CD14-positive monocyte (primary cell): ENCODE results near the gene C5orf47. TPM values are rescaled to one million over a fixed set of nuclear protein-coding genes. Genes with fewer than 3 reads are reported as not detected.
A peak's percentile ranks its signal among the peaks of the same experiment; 100 is the strongest.

ENCODE experiments used
- DNase-seq, 3 donors: peaks; one replicate each; pipeline ENCODE4 v3.0.0-alpha.2; 2011 to 2022
- H2AFZ ChIP-seq: 2 replicates; pipeline ENCODE4 v1.6.0; 2012; ENCODE audit warnings: mild to moderate bottlenecking, low read depth, low read length, inconsistent platforms; ENCODE audit not compliant: insufficient read depth, poor library complexity, severe bottlenecking
- H3K27ac ChIP-seq, 2 donors: 1 replicate in 1 of 2; 2 replicates in 1 of 2; pipeline ENCODE4 v1.5.1; 2012 to 2013; ENCODE audit warnings: low read length in 2 of 2, control low read depth in 1 of 2, inconsistent platforms in 1 of 2, low read depth in 1 of 2, mild to moderate bottlenecking in 1 of 2
- H3K27me3 ChIP-seq, 2 donors: one replicate each; pipeline versions ENCODE4 v1.6.0 to v1.6.1; 2011 to 2013; ENCODE audit warnings: low read length in 2 of 2; ENCODE audit not compliant: control insufficient read depth in 2 of 2, insufficient read depth in 2 of 2
- H3K36me3 ChIP-seq, 2 donors: replicated peaks in 1 of 2; 1 replicate in 1 of 2; 2 replicates in 1 of 2; pipeline versions ENCODE4 v1.5.1 to v1.6.1; 2012 to 2013; ENCODE audit warnings: low read length in 2 of 2, control low read depth in 1 of 2, inconsistent platforms in 1 of 2, mild to moderate bottlenecking in 1 of 2; ENCODE audit not compliant: insufficient read depth in 2 of 2, control insufficient read depth in 1 of 2
- H3K4me1 ChIP-seq, 2 donors: 1 replicate in 1 of 2; 2 replicates in 1 of 2; pipeline versions ENCODE4 v1.5.1 to v1.6.1; 2012 to 2013; ENCODE audit warnings: low read length in 2 of 2, control low read depth in 1 of 2, inconsistent platforms in 1 of 2, mild to moderate bottlenecking in 1 of 2, moderate library complexity in 1 of 2; ENCODE audit not compliant: insufficient read depth in 2 of 2, control insufficient read depth in 1 of 2
- H3K4me2 ChIP-seq: replicated peaks from 2 replicates; pipeline ENCODE3; 2012; ENCODE audit warnings: low read length, moderate library complexity, mild to moderate bottlenecking; ENCODE audit not compliant: poor library complexity, severe bottlenecking; ENCODE audit errors: extremely low read depth
- H3K4me3 ChIP-seq, 3 experiments: fragments of 200-600 bp in 1 of 3; sonication (generic) in 1 of 3; replicated peaks in 1 of 3; 1 replicate in 2 of 3; 2 replicates in 1 of 3; pipeline ENCODE4 v1.5.1; 2011 to 2013; ENCODE audit warnings: low read length in 3 of 3, mild to moderate bottlenecking in 3 of 3, control low read depth in 2 of 3, low read depth in 2 of 3, inconsistent platforms in 1 of 3, moderate library complexity in 1 of 3
- H3K79me2 ChIP-seq: 2 replicates; pipeline ENCODE4 v1.6.0; 2012; ENCODE audit warnings: mild to moderate bottlenecking, control low read depth, inconsistent platforms, low read length, moderate library complexity; ENCODE audit not compliant: insufficient read depth
- H3K9ac ChIP-seq: 2 replicates; pipeline ENCODE4 v1.6.0; 2017; ENCODE audit warnings: low read length, mild to moderate bottlenecking; ENCODE audit not compliant: insufficient read depth, poor library complexity, severe bottlenecking
- H3K9me3 ChIP-seq, 2 donors: replicated peaks in 1 of 2; 1 replicate in 1 of 2; 2 replicates in 1 of 2; pipeline versions ENCODE4 v1.5.1 to v1.6.1; 2012 to 2013; ENCODE audit warnings: low read length in 2 of 2, control low read depth in 1 of 2; ENCODE audit not compliant: control insufficient read depth in 1 of 2, insufficient read depth in 1 of 2
- H4K20me1 ChIP-seq: 2 replicates; pipeline ENCODE4 v1.6.0; 2012; ENCODE audit warnings: mild to moderate bottlenecking, low read length, control low read depth, moderate library complexity; ENCODE audit not compliant: insufficient read depth
- H3K27ac Mint-ChIP-seq, 7 donors: one replicate each; pipeline ENCODE4 v1.8.0; 2020; ENCODE audit warnings: mild to moderate bottlenecking in 7 of 7, mixed read lengths in 7 of 7, moderate library complexity in 6 of 7, inconsistent platforms in 2 of 7
- H3K27me3 Mint-ChIP-seq, 3 donors: one replicate each; pipeline ENCODE4 v1.8.0; 2021 to 2022; ENCODE audit warnings: low read depth in 3 of 3, mild to moderate bottlenecking in 3 of 3, mixed read lengths in 3 of 3, moderate library complexity in 3 of 3, inconsistent platforms in 1 of 3
- H3K36me3 Mint-ChIP-seq, 2 donors: one replicate each; pipeline ENCODE4 v1.8.0; 2020; ENCODE audit warnings: mixed read lengths in 2 of 2, inconsistent platforms in 1 of 2, mild to moderate bottlenecking in 1 of 2
- H3K4me1 Mint-ChIP-seq: one replicate; pipeline ENCODE4 v1.8.0; 2020; ENCODE audit warnings: mild to moderate bottlenecking, mixed read lengths
- H3K4me3 Mint-ChIP-seq, 2 donors: one replicate each; pipeline ENCODE4 v1.8.0; 2020; ENCODE audit warnings: mild to moderate bottlenecking in 2 of 2, mixed read lengths in 2 of 2, moderate library complexity in 1 of 2
- H3K9me3 Mint-ChIP-seq, 7 donors: one replicate each; pipeline ENCODE4 v1.8.0; 2020 to 2022; ENCODE audit warnings: mixed read lengths in 7 of 7, mild to moderate bottlenecking in 6 of 7, moderate library complexity in 6 of 7, inconsistent platforms in 2 of 7
- WGBS: methylation state at CpG from one replicate; pipeline ENCODE4 v1.1.5; 2013; ENCODE audit warnings: missing lambda C conversion rate; ENCODE audit not compliant: insufficient coverage; 5-methylcytosine and 5-hydroxymethylcytosine counted together
- intact Hi-C, 2 donors: fragments of 100-400 bp; cut with micrococcal nuclease; formaldehyde crosslinking; loops; one replicate each; pipeline versions ENCODE4 v1.15.0 to v1.15.1; 2023
- polyA plus RNA-seq, 3 donors: library from polyadenylated mRNA; depleted of rRNA in 1 of 3; unstranded in 2 of 3; stranded (reverse) in 1 of 3; fragments of 300-500 nt in 2 of 3; fragments of >200 nt in 1 of 3; fragmentation: Illumina TruSeq in 2 of 3; gene quantifications; 1 replicate in 2 of 3; 2 replicates in 1 of 3; pipeline ENCODE4 v1.2.3, GENCODE V29; 2012 to 2021
- TF ChIP-seq, protein P1 (sequence below): fragments of 200-600 bp; IDR thresholded peaks from one replicate; pipeline ENCODE4 v1.8.0; 2022; ENCODE audit warnings: antibody characterized with exemption, mild to moderate bottlenecking

C5orf47 gene
- polyA plus RNA-seq, 3 donors, result not detected

DNA sequence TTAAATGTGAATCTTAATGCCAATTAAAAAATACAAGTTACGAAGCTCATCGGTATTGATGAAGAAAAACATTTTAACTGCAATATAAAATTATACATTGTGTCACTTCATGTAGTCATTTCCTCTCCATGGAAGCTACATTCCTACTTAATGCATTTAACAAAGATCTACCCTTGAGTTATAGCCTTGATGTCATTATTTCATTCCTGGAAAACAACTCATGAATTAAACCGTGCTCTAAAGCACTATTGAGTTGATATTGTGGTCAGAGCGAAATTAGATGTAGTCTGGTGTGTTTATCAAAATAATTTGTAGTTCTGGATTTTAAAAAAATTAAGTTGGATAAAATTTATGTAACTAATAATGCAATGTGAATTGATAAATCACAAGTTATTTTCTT is 11.1 kb downstream of the C5orf47 start:
- H2AFZ ChIP-seq, result no peak overlapping the region
- no peak overlapping the region for H3K27ac ChIP-seq
- no peaks in the 10 kb centered on the region for H3K36me3 ChIP-seq
- H3K4me1 ChIP-seq, result no peaks in the 10 kb centered on the region
- H3K9me3 Mint-ChIP-seq, result peaks cover 0 to 2% (median 0%) of the 10 kb centered on the region in 7 donors
- no peaks in the 10 kb centered on the region for H3K79me2 ChIP-seq
- intact Hi-C loops, result no loop called here
- TF ChIP-seq, protein P1, sequence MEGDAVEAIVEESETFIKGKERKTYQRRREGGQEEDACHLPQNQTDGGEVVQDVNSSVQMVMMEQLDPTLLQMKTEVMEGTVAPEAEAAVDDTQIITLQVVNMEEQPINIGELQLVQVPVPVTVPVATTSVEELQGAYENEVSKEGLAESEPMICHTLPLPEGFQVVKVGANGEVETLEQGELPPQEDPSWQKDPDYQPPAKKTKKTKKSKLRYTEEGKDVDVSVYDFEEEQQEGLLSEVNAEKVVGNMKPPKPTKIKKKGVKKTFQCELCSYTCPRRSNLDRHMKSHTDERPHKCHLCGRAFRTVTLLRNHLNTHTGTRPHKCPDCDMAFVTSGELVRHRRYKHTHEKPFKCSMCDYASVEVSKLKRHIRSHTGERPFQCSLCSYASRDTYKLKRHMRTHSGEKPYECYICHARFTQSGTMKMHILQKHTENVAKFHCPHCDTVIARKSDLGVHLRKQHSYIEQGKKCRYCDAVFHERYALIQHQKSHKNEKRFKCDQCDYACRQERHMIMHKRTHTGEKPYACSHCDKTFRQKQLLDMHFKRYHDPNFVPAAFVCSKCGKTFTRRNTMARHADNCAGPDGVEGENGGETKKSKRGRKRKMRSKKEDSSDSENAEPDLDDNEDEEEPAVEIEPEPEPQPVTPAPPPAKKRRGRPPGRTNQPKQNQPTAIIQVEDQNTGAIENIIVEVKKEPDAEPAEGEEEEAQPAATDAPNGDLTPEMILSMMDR, result no peak
- peaks cover 27 to 35% (median 29%) of the 10 kb centered on the region in 3 donors for H3K27me3 Mint-ChIP-seq
- H3K9ac ChIP-seq, result no peak overlapping the region
- H3K4me3 ChIP-seq, result no peak overlapping the region
- H3K4me1 Mint-ChIP-seq, result no peaks in the 10 kb centered on the region
- peaks cover 12 to 44% of the 10 kb centered on the region in 2 donors for H3K27me3 ChIP-seq
- no peak overlapping the region for H3K27ac Mint-ChIP-seq
- H3K9me3 ChIP-seq, result no peaks in the 10 kb centered on the region
- no CpG with 5 or more reads among the region's 4 CpGs for WGBS
- DNase-seq, result no peak
- H4K20me1 ChIP-seq, result no peaks in the 10 kb centered on the region
- no peak overlapping the region for H3K4me3 Mint-ChIP-seq
- H3K36me3 Mint-ChIP-seq, result no peaks in the 10 kb centered on the region
- no peak overlapping the region for H3K4me2 ChIP-seq

DNA sequence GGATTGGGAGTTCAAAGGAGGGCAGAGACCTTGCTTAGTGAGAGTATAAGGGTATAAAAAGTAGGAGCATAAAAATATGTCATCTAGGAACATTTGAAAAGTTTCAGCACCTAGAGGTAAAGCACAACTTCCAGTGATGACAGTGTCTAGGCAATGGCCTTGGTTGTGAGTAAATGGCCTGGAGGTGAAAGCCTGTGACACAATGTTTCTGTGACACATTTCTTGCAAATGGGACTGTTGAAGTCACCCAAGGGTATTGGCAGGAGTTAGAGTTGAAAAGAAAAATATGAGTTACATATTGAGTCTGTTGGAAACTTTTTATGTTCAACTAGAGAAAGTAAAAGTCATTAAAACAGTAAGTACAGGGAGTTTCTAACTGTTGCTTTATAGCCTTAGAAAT is 14.8 kb downstream of the C5orf47 start:
- peak overlapping the region in 1 of 2 donors; percentile 3 for H3K4me3 Mint-ChIP-seq
- H3K36me3 ChIP-seq, result no peaks in the 10 kb centered on the region
- intact Hi-C loops, result no loop called here
- H3K9me3 Mint-ChIP-seq, result peaks cover 0 to 3% (median 0%) of the 10 kb centered on the region in 7 donors
- H3K4me1 ChIP-seq, result no peaks in the 10 kb centered on the region
- H2AFZ ChIP-seq, result no peak overlapping the region
- no peak overlapping the region for H3K9ac ChIP-seq
- H3K4me2 ChIP-seq, result no peak overlapping the region
- no peaks in the 10 kb centered on the region for H3K4me1 Mint-ChIP-seq
- no peaks in the 10 kb centered on the region for H3K9me3 ChIP-seq
- no peaks in the 10 kb centered on the region for H3K36me3 Mint-ChIP-seq
- H4K20me1 ChIP-seq, result no peaks in the 10 kb centered on the region
- peaks cover 15 to 31% (median 19%) of the 10 kb centered on the region in 3 donors for H3K27me3 Mint-ChIP-seq
- no peak overlapping the region for H3K4me3 ChIP-seq
- H3K27ac Mint-ChIP-seq, result no peak overlapping the region
- TF ChIP-seq, protein P1, result no peak
- H3K79me2 ChIP-seq, result no peaks in the 10 kb centered on the region
- peaks cover 4 to 41% of the 10 kb centered on the region in 2 donors for H3K27me3 ChIP-seq
- no peak for DNase-seq
- no peak overlapping the region for H3K27ac ChIP-seq
